ENCODE data around the gene PCDHA6. TPM values are rescaled to one million over a fixed set of nuclear protein-coding genes. Genes with fewer than 3 reads are reported as not detected.
A peak's percentile ranks its signal among the peaks of the same experiment; 100 is the strongest.

PCDHA6 gene
- total and polyA plus RNA-seq, 2 donors (not counting 3 experiments of a cell fraction or from before 2014, with no cell fraction given), result 0.04 to 0.18 TPM

DNA sequence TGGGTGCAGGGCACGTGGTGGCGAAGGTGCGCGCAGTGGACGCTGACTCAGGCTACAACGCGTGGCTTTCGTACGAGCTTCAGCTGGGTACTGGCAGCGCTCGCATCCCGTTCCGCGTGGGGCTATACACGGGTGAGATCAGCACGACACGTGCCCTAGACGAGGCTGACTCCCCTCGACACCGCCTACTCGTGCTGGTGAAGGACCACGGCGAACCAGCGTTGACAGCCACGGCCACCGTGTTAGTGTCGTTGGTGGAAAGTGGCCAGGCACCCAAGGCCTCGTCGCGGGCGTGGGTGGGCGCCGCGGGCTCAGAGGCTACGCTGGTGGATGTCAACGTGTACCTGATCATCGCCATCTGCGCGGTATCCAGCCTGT lies 31.1 kb upstream of the PCDHA6 start:
- Histone ChIP-seq H3K27ac (ENCODE audit: insufficient read depth, low read depth, low read length) (no peak overlapping the region), H3K36me3 (ENCODE audit: control insufficient read depth in 2 of 2, extremely low read depth in 1 of 2, insufficient read depth in 2 of 2, low read length in 2 of 2) (no peaks in the 10 kb centered on the region), H3K4me3 (replicated peaks in 1 of 3; ENCODE audit: insufficient read depth in 1 of 3, low read depth in 1 of 3, low read length in 3 of 3) (no peak overlapping the region), H3K4me2 (ENCODE audit: insufficient read depth, low read length) (no peak overlapping the region), H3K9me3 (replicated peaks; ENCODE audit: control insufficient read depth, insufficient read depth, low read length) (no peaks in the 10 kb centered on the region), H3K9me1 (replicated peaks; ENCODE audit: control insufficient read depth, extremely low read depth, insufficient read depth, low read length) (no peaks in the 10 kb centered on the region), H4K20me1 (replicated peaks; ENCODE audit: control insufficient read depth, extremely low read depth, insufficient read depth, low read length) (no peaks in the 10 kb centered on the region), H2AFZ (ENCODE audit: low read depth, low read length) (no peak overlapping the region), H3K27me3 (ENCODE audit: control insufficient read depth in 2 of 2, insufficient read depth in 2 of 2, low read length in 2 of 2) (no peaks in the 10 kb centered on the region), H3K4me1 (ENCODE audit: control insufficient read depth, extremely low read depth, insufficient read depth, low read length) (no peaks in the 10 kb centered on the region), H3K9ac (replicated peaks; ENCODE audit: extremely low read depth, insufficient read depth, low read length) (no peak overlapping the region), H3K79me2 (ENCODE audit: control insufficient read depth, insufficient read depth, low read length) (no peaks in the 10 kb centered on the region)
- dilution Hi-C loops (cut with MboI; ENCODE audit: extremely low pct_ligation_motif_present, low sequenced_read_pairs), result no loop called here
- BruUV-seq (replicated peaks), result no TSS peak
- DNase-seq (ENCODE audit: low read depth, low spot score) (no peak), FAIRE-seq (no peak)
- TF ChIP-seq POLR2A (IDR thresholded peaks at IDR 0.05; ENCODE audit: low read depth, low read length), result no peak
- intact Hi-C loops (cut with micrococcal nuclease), result no loop called here
- POLR2A ChIA-PET, result no interaction called here
- CTCF ChIA-PET, result no interaction called here

- FAIRE-seq (no peak), DNase-seq (ENCODE audit: low read depth, low spot score) (peak; percentile 34)
- BruUV-seq (replicated peaks), result no TSS peak
- Histone ChIP-seq H2AFZ (ENCODE audit: low read depth, low read length) (peak within 1 kb of the TSS; percentile 20), H3K27me3 (ENCODE audit: control insufficient read depth in 2 of 2, insufficient read depth in 2 of 2, low read length in 2 of 2) (no peaks in the 10 kb centered on the region), H3K27ac (ENCODE audit: insufficient read depth, low read depth, low read length) (no peak within 1 kb of the TSS), H3K9ac (replicated peaks; ENCODE audit: extremely low read depth, insufficient read depth, low read length) (no peak within 1 kb of the TSS), H4K20me1 (replicated peaks; ENCODE audit: control insufficient read depth, extremely low read depth, insufficient read depth, low read length) (no peaks in the 10 kb centered on the region), H3K79me2 (ENCODE audit: control insufficient read depth, insufficient read depth, low read length) (no peaks in the 10 kb centered on the region), H3K36me3 (ENCODE audit: control insufficient read depth in 2 of 2, extremely low read depth in 1 of 2, insufficient read depth in 2 of 2, low read length in 2 of 2) (no peaks in the 10 kb centered on the region), H3K9me1 (replicated peaks; ENCODE audit: control insufficient read depth, extremely low read depth, insufficient read depth, low read length) (no peaks in the 10 kb centered on the region), H3K4me1 (ENCODE audit: control insufficient read depth, extremely low read depth, insufficient read depth, low read length) (no peaks in the 10 kb centered on the region), H3K9me3 (replicated peaks; ENCODE audit: control insufficient read depth, insufficient read depth, low read length) (no peaks in the 10 kb centered on the region), H3K4me3 (replicated peaks in 1 of 3; ENCODE audit: insufficient read depth in 1 of 3, low read depth in 1 of 3, low read length in 3 of 3) (peak within 1 kb of the TSS in 2 of 3 experiments; percentile 23 to 24), H3K4me2 (ENCODE audit: insufficient read depth, low read length) (peak within 1 kb of the TSS; percentile 25)
- intact Hi-C loops (cut with micrococcal nuclease) (no loop called here), dilution Hi-C loops (cut with MboI; ENCODE audit: extremely low pct_ligation_motif_present, low sequenced_read_pairs) (no loop called here)
- ChIA-PET POLR2A (no interaction called here), CTCF (no interaction called here)
- TF ChIP-seq, protein P1, sequence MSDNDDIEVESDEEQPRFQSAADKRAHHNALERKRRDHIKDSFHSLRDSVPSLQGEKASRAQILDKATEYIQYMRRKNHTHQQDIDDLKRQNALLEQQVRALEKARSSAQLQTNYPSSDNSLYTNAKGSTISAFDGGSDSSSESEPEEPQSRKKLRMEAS (IDR thresholded peaks at IDR 0.05; ENCODE audit: insufficient read depth, insufficient read length), result no peak
- TF ChIP-seq FOS (IDR thresholded peaks at IDR 0.05; ENCODE audit: borderline replicate concordance, insufficient read depth, low read length) (no peak), POLR2AphosphoS5 (IDR thresholded peaks at IDR 0.05; ENCODE audit: insufficient read depth, low read depth, low read length) (no peak)
- TF ChIP-seq, protein P2, sequence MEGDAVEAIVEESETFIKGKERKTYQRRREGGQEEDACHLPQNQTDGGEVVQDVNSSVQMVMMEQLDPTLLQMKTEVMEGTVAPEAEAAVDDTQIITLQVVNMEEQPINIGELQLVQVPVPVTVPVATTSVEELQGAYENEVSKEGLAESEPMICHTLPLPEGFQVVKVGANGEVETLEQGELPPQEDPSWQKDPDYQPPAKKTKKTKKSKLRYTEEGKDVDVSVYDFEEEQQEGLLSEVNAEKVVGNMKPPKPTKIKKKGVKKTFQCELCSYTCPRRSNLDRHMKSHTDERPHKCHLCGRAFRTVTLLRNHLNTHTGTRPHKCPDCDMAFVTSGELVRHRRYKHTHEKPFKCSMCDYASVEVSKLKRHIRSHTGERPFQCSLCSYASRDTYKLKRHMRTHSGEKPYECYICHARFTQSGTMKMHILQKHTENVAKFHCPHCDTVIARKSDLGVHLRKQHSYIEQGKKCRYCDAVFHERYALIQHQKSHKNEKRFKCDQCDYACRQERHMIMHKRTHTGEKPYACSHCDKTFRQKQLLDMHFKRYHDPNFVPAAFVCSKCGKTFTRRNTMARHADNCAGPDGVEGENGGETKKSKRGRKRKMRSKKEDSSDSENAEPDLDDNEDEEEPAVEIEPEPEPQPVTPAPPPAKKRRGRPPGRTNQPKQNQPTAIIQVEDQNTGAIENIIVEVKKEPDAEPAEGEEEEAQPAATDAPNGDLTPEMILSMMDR (IDR thresholded peaks at IDR 0.05; ENCODE audit: extremely low read depth in 1 of 2, insufficient read depth in 1 of 2, low read depth in 1 of 2, low read length in 2 of 2), result peak in 1 of 2 donors; percentile 13
These were observed 26.8 kb upstream of the PCDHA6 start, which contains the start of gene PCDHA3 for GRCh38 chr5:140800816-140801493. TSS of gene PCDHA3 (plus strand) at chr5:140801057.

Measured in endothelial cell of umbilical vein (primary cell).